Measurements from ENCODE around the gene PLVAP.

The PLVAP gene

GRCh38 chr19:17311455-17312188 is 65.5 kb downstream of the PLVAP start:
- TF ChIP-seq CTCF (conservative IDR thresholded peaks at IDR 0.05): no peak
- no peak overlapping the region for H3K27ac ChIP-seq

GRCh38 chr19:17309965-17310461 is 67.1 kb downstream of the PLVAP start:
- peak overlapping the region; percentile 88 for H3K27ac ChIP-seq
- TF ChIP-seq CTCF (conservative IDR thresholded peaks at IDR 0.05): no peak

- H3K27ac ChIP-seq: peak within 1 kb of the TSS; percentile 88
- no peak for TF ChIP-seq CTCF (conservative IDR thresholded peaks at IDR 0.05)
Measured at GRCh38 chr19:17309198-17309964, 67.8 kb downstream of the PLVAP start, which contains the start of gene DDA1. TSS of gene DDA1 (plus strand) at chr19:17309563. CDS start at chr19:17309655, 92 bp downstream.

- H3K27ac ChIP-seq: peak overlapping the region; percentile 98
- TF ChIP-seq CTCF (conservative IDR thresholded peaks at IDR 0.05): no peak
Measured at GRCh38 chr19:17307876-17308377, 69.2 kb downstream of the PLVAP start.

GRCh38 chr19:17306285-17306714 is 70.8 kb downstream of the PLVAP start:
- H3K27ac ChIP-seq: peak overlapping the region; percentile 98
- no peak for TF ChIP-seq CTCF (conservative IDR thresholded peaks at IDR 0.05)

- TF ChIP-seq CTCF (conservative IDR thresholded peaks at IDR 0.05): peak; percentile 97
Measured at GRCh38 chr19:17305517-17306284, 71.4 kb downstream of the PLVAP start, which contains the start of gene MRPL34. TSS of gene MRPL34 (plus strand) at chr19:17305872. CDS start at chr19:17305893, 21 bp downstream.

More at GRCh38 chr19:17305517-17306284, 71.4 kb downstream of the PLVAP start, which contains the start of gene MRPL34:
- peak within 1 kb of the TSS; percentile 98 for H3K27ac ChIP-seq
